Activated T-helper 17 cell treated with anti-CD3 and anti-CD28 coated beads, Interleukin-2, amount 50 U/mL, for 72 hours (primary cell): Measurements from ENCODE around the gene FAM151B. TPM values are rescaled to one million over a fixed set of nuclear protein-coding genes. Genes with fewer than 3 reads are reported as not detected.
"Not testable (repeated sequence)": the region's sequence is repeated elsewhere in the genome, so short reads cannot be mapped to it uniquely, and the experiment has no call there.

Experiments used
- ATAC-seq: fragments of 150-1000 bp; cut with Tn5 transposase; replicated peaks from 2 replicates; pipeline ENCODE4 v1.10.0; 2021; ENCODE audit warnings: mild to moderate bottlenecking, moderate library complexity
- H3K27ac Mint-ChIP-seq: one replicate; pipeline ENCODE4 v1.8.0; 2022; ENCODE audit warnings: mixed read lengths
- H3K27me3 Mint-ChIP-seq: one replicate; pipeline ENCODE4 v1.8.0; 2022; ENCODE audit warnings: mixed read lengths
- H3K36me3 Mint-ChIP-seq: one replicate; pipeline ENCODE4 v1.8.0; 2022; ENCODE audit warnings: low read depth, mild to moderate bottlenecking, mixed read lengths
- H3K4me1 Mint-ChIP-seq: one replicate; pipeline ENCODE4 v1.8.0; 2022; ENCODE audit warnings: mixed read lengths
- H3K4me3 Mint-ChIP-seq: one replicate; pipeline ENCODE4 v1.8.0; 2022; ENCODE audit warnings: mild to moderate bottlenecking, mixed read lengths
- H3K9me3 Mint-ChIP-seq: one replicate; pipeline ENCODE4 v1.8.0; 2022; ENCODE audit warnings: mixed read lengths
- total RNA-seq, 2 donors: library from RNA; stranded (reverse); gene quantifications; one replicate each; pipeline ENCODE4 v1.2.3, GENCODE V29; 2022

FAM151B gene
- total RNA-seq, 2 donors from 2014 or later, result 0.13 to 0.42 TPM

- no peaks in the 10 kb centered on the region for H3K9me3 Mint-ChIP-seq
- H3K36me3 Mint-ChIP-seq, result no peaks in the 10 kb centered on the region
- H3K4me1 Mint-ChIP-seq, result no peaks in the 10 kb centered on the region
- peaks cover 38% of the 10 kb centered on the region for H3K27me3 Mint-ChIP-seq
- no peak for ATAC-seq
- H3K4me3 Mint-ChIP-seq, result no peak overlapping the region
- no peak overlapping the region for H3K27ac Mint-ChIP-seq
Observed at GRCh38 chr5:80555099-80555498, 67.2 kb downstream of the FAM151B start.

GRCh38 chr5:80559244-80559643 lies 71.3 kb downstream of the FAM151B start:
- Mint-ChIP-seq H3K4me1 (no peaks in the 10 kb centered on the region), H3K27ac (no peak overlapping the region), H3K27me3 (peaks cover 27% of the 10 kb centered on the region), H3K9me3 (no peaks in the 10 kb centered on the region), H3K36me3 (no peaks in the 10 kb centered on the region), H3K4me3 (no peak overlapping the region)
- ATAC-seq, result no peak

GRCh38 chr5:80565330-80565729 lies 77.4 kb downstream of the FAM151B start:
- H3K27me3 Mint-ChIP-seq, result peaks cover 23% of the 10 kb centered on the region
- ATAC-seq, result no peak
- H3K27ac Mint-ChIP-seq, result no peak overlapping the region
- H3K36me3 Mint-ChIP-seq, result no peaks in the 10 kb centered on the region
- no peak overlapping the region for H3K4me3 Mint-ChIP-seq
- no peaks in the 10 kb centered on the region for H3K9me3 Mint-ChIP-seq
- H3K4me1 Mint-ChIP-seq, result no peaks in the 10 kb centered on the region

- ATAC-seq, result no peak
Observed at GRCh38 chr5:80566711-80567259, 78.9 kb downstream of the FAM151B start.

GRCh38 chr5:80568251-80568650 lies 80.4 kb downstream of the FAM151B start:
- Mint-ChIP-seq H3K9me3 (no peaks in the 10 kb centered on the region), H3K27me3 (peaks cover 45% of the 10 kb centered on the region), H3K27ac (no peak overlapping the region)

More at GRCh38 chr5:80566711-80567259, 78.9 kb downstream of the FAM151B start:
- no peaks in the 10 kb centered on the region for H3K36me3 Mint-ChIP-seq
- H3K9me3 Mint-ChIP-seq, result no peaks in the 10 kb centered on the region
- H3K4me3 Mint-ChIP-seq, result no peak overlapping the region
- H3K27me3 Mint-ChIP-seq, result peaks cover 32% of the 10 kb centered on the region
- H3K4me1 Mint-ChIP-seq, result no peaks in the 10 kb centered on the region
- H3K27ac Mint-ChIP-seq, result no peak overlapping the region

GRCh38 chr5:80569086-80569960 lies 81.4 kb downstream of the FAM151B start:
- no peaks in the 10 kb centered on the region for H3K4me1 Mint-ChIP-seq
- H3K4me3 Mint-ChIP-seq, result no peak overlapping the region
- peaks cover 46% of the 10 kb centered on the region for H3K27me3 Mint-ChIP-seq
- no peak overlapping the region for H3K27ac Mint-ChIP-seq
- no peak for ATAC-seq
- no peaks in the 10 kb centered on the region for H3K9me3 Mint-ChIP-seq
- H3K36me3 Mint-ChIP-seq, result no peaks in the 10 kb centered on the region

More at GRCh38 chr5:80568251-80568650, 80.4 kb downstream of the FAM151B start:
- no peak for ATAC-seq
- Mint-ChIP-seq H3K4me1 (no peaks in the 10 kb centered on the region), H3K36me3 (no peaks in the 10 kb centered on the region), H3K4me3 (no peak overlapping the region)

GRCh38 chr5:80569961-80570786 lies 82.3 kb downstream of the FAM151B start, which contains the start of gene ANKRD34B:
Gene ANKRD34B (minus strand): TSS chr5:80570280. CDS start chr5:80560019, 10,261 bp downstream.
- Mint-ChIP-seq H3K4me1 (no peaks in the 10 kb centered on the region), H3K27me3 (peaks cover 52% of the 10 kb centered on the region), H3K4me3 (peak within 1 kb of the TSS; percentile 61), H3K9me3 (no peaks in the 10 kb centered on the region), H3K27ac (no peak within 1 kb of the TSS), H3K36me3 (no peaks in the 10 kb centered on the region)
- peak; percentile 37 for ATAC-seq

GRCh38 chr5:80573062-80573461 lies 85.2 kb downstream of the FAM151B start:
- Mint-ChIP-seq H3K4me3 (no peak overlapping the region), H3K27me3 (peaks cover 46% of the 10 kb centered on the region), H3K4me1 (no peaks in the 10 kb centered on the region), H3K27ac (no peak overlapping the region), H3K9me3 (no peaks in the 10 kb centered on the region), H3K36me3 (no peaks in the 10 kb centered on the region)
- ATAC-seq, result no peak

- no peaks in the 10 kb centered on the region for H3K9me3 Mint-ChIP-seq
- peaks cover 31% of the 10 kb centered on the region for H3K27me3 Mint-ChIP-seq
- H3K27ac Mint-ChIP-seq, result no peak overlapping the region
- no peaks in the 10 kb centered on the region for H3K36me3 Mint-ChIP-seq
- no peak overlapping the region for H3K4me3 Mint-ChIP-seq
- no peaks in the 10 kb centered on the region for H3K4me1 Mint-ChIP-seq
- peak; percentile 48 for ATAC-seq
Observed at GRCh38 chr5:80576383-80576782, 88.5 kb downstream of the FAM151B start.

- Mint-ChIP-seq H3K27me3 (peaks cover 22% of the 10 kb centered on the region), H3K36me3 (no peaks in the 10 kb centered on the region), H3K4me3 (no peak overlapping the region), H3K9me3 (no peaks in the 10 kb centered on the region), H3K27ac (no peak overlapping the region), H3K4me1 (no peaks in the 10 kb centered on the region)
- no peak for ATAC-seq
Observed at GRCh38 chr5:80577707-80578106, 89.8 kb downstream of the FAM151B start.

- ATAC-seq, result no peak
- Mint-ChIP-seq H3K27me3 (peaks cover 20% of the 10 kb centered on the region), H3K9me3 (no peaks in the 10 kb centered on the region), H3K36me3 (no peaks in the 10 kb centered on the region), H3K27ac (peak overlapping the region; percentile 5), H3K4me1 (no peaks in the 10 kb centered on the region), H3K4me3 (no peak overlapping the region)
Observed at GRCh38 chr5:80579050-80579449, 91.2 kb downstream of the FAM151B start.

GRCh38 chr5:80580291-80580690 lies 92.4 kb downstream of the FAM151B start:
- ATAC-seq, H3K36me3 Mint-ChIP-seq: not testable (repeated sequence)

GRCh38 chr5:80584770-80585169 lies 96.9 kb downstream of the FAM151B start:
- ATAC-seq, result no peak
- no peak overlapping the region for H3K4me3 Mint-ChIP-seq
- H3K36me3 Mint-ChIP-seq, result no peaks in the 10 kb centered on the region
- H3K9me3 Mint-ChIP-seq, result no peaks in the 10 kb centered on the region
- no peak overlapping the region for H3K27ac Mint-ChIP-seq
- H3K4me1 Mint-ChIP-seq, result no peaks in the 10 kb centered on the region
- H3K27me3 Mint-ChIP-seq, result peaks cover 10% of the 10 kb centered on the region

More at GRCh38 chr5:80580291-80580690, 92.4 kb downstream of the FAM151B start:
- peaks cover 18% of the 10 kb centered on the region for H3K27me3 Mint-ChIP-seq
- H3K4me1 Mint-ChIP-seq, H3K4me3 Mint-ChIP-seq, H3K27ac Mint-ChIP-seq, H3K9me3 Mint-ChIP-seq: not testable (repeated sequence)

- Mint-ChIP-seq H3K9me3 (no peaks in the 10 kb centered on the region), H3K27me3 (peaks cover 7% of the 10 kb centered on the region), H3K36me3 (no peaks in the 10 kb centered on the region), H3K27ac (no peak overlapping the region), H3K4me3 (no peak overlapping the region), H3K4me1 (no peaks in the 10 kb centered on the region)
- ATAC-seq, result no peak
Observed at GRCh38 chr5:80588858-80589540, 101.1 kb downstream of the FAM151B start.
